PC-3 (cell line): ENCODE measurements around the gene BCAT1.

Source experiments
- CTCF ChIP-seq: fragments of 300-600 bp; sonication (generic); conservative IDR thresholded peaks from 2 replicates; pipeline ENCODE4 v1.5.1; 2017; ENCODE audit warnings: antibody characterized with exemption, low read depth, mild to moderate bottlenecking, low read length
- EZH2 ChIP-seq: fragments of 300-600 bp; sonication (generic); IDR thresholded peaks from one replicate; pipeline ENCODE4 v1.6.1; 2017; ENCODE audit warnings: antibody characterized with exemption, mild to moderate bottlenecking, low read length; ENCODE audit not compliant: unreplicated experiment

- TF ChIP-seq CTCF (no peak), EZH2 (no peak)
Observed at GRCh38 chr12:24933694-24934407, 15.1 kb downstream of the BCAT1 start.
